IMR-90 (cell line): ENCODE data around the gene SERPIND1. TPM values are rescaled to one million over a fixed set of nuclear protein-coding genes. Genes with fewer than 3 reads are reported as not detected.
"Not testable (repeated sequence)": the region's sequence is repeated elsewhere in the genome, so short reads cannot be mapped to it uniquely, and the experiment has no call there.

Experiments
- ATAC-seq: fragments of 200-7000 bp; cut with Tn5 transposase; 2 replicates; pipeline ENCODE4 v1.9.1; 2020; ENCODE audit warnings: low read depth, mild to moderate bottlenecking, moderate library complexity
- BruUV-seq: library from RNA; stranded (reverse); fragments of 400-500 nt; replicated peaks from 2 replicates; lab custom pipeline; 2021; lab: Mats Ljungman, UMichigan
- CTCF ChIA-PET: fragments of 300-600 bp; formaldehyde crosslinking; extraction: SDS; loops from one replicate; lab custom pipeline; 2021; ENCODE audit warnings: antibody characterized with exemption; lab: Yijun Ruan, JAX
- POLR2A ChIA-PET: fragments of 300-600 bp; sonication (Branson Sonifier 250); formaldehyde crosslinking; loops from one replicate; lab custom pipeline; 2022; ENCODE audit warnings: antibody characterized with exemption; ENCODE audit not compliant: unreplicated experiment; lab: Charles Lee
- DNase-seq: peaks from one replicate; pipeline ENCODE4 v3.0.0; 2013
- H2AFZ ChIP-seq: replicated peaks from 2 replicates; pipeline ENCODE3; 2013; ENCODE audit warnings: low read length, mild to moderate bottlenecking; ENCODE audit not compliant: poor library complexity
- H2AK5ac ChIP-seq: 2 replicates; pipeline ENCODE4 v1.6.1; 2013; ENCODE audit warnings: low read depth, low read length, inconsistent platforms
- H2AK9ac ChIP-seq: replicated peaks from 2 replicates; pipeline ENCODE3; 2013; ENCODE audit warnings: mild to moderate bottlenecking, low read depth, low read length, moderate library complexity; ENCODE audit not compliant: poor library complexity
- H2BK120ac ChIP-seq: 2 replicates; pipeline ENCODE4 v1.6.1; 2013; ENCODE audit warnings: low read depth, low read length, inconsistent platforms
- H2BK15ac ChIP-seq: 3 replicates; pipeline ENCODE4 v1.6.1; 2013; ENCODE audit warnings: low read depth, low read length, inconsistent platforms
- H2BK20ac ChIP-seq: 2 replicates; pipeline ENCODE4 v1.6.1; 2013; ENCODE audit warnings: low read depth, mild to moderate bottlenecking, inconsistent platforms, low read length, moderate library complexity
- H2BK5ac ChIP-seq: 2 replicates; pipeline ENCODE4 v1.6.1; 2013; ENCODE audit warnings: mild to moderate bottlenecking, low read depth, low read length, inconsistent platforms; ENCODE audit not compliant: poor library complexity, severe bottlenecking
- H3K14ac ChIP-seq: replicated peaks from 2 replicates; pipeline ENCODE4 v1.6.1; 2013; ENCODE audit warnings: low read depth, low read length, inconsistent platforms
- H3K18ac ChIP-seq: 2 replicates; pipeline ENCODE4 v1.6.1; 2013; ENCODE audit warnings: low read depth, low read length, control low read depth
- H3K23ac ChIP-seq: 2 replicates; pipeline ENCODE4 v1.6.1; 2013; ENCODE audit warnings: low read depth, low read length, inconsistent platforms
- H3K27ac ChIP-seq: 2 replicates; pipeline ENCODE4 v1.5.1; 2013; ENCODE audit warnings: mild to moderate bottlenecking, control low read depth, low read length; ENCODE audit not compliant: insufficient read depth
- H3K27me3 ChIP-seq: 2 replicates; pipeline ENCODE4 v1.6.1; 2013; ENCODE audit warnings: low read length; ENCODE audit not compliant: control insufficient read depth, insufficient read depth
- H3K36me3 ChIP-seq: 2 replicates; pipeline ENCODE4 v1.6.1; 2013; ENCODE audit warnings: low read length, mixed read lengths; ENCODE audit not compliant: control insufficient read depth, insufficient read depth
- H3K4ac ChIP-seq: 2 replicates; pipeline ENCODE4 v1.6.1; 2013; ENCODE audit warnings: low read depth, low read length, inconsistent platforms
- H3K4me1 ChIP-seq: 2 replicates; pipeline ENCODE4 v1.6.1; 2013; ENCODE audit warnings: low read length, mixed read lengths; ENCODE audit not compliant: control insufficient read depth, insufficient read depth
- H3K4me2 ChIP-seq: 2 replicates; pipeline ENCODE4 v1.6.1; 2013; ENCODE audit warnings: low read depth, mild to moderate bottlenecking, control low read depth, low read length, moderate library complexity
- H3K4me3 ChIP-seq: 2 replicates; pipeline ENCODE4 v1.5.1; 2013; ENCODE audit warnings: low read depth, mild to moderate bottlenecking, control low read depth, low read length, moderate library complexity; ENCODE audit not compliant: insufficient read depth
- H3K56ac ChIP-seq: 2 replicates; pipeline ENCODE4 v1.6.1; 2013; ENCODE audit warnings: low read length, inconsistent platforms; ENCODE audit not compliant: insufficient read depth; ENCODE audit errors: extremely low read depth
- H3K79me1 ChIP-seq, 2 experiments: 2 replicates each; pipeline ENCODE4 v1.6.1; 2013; ENCODE audit warnings: low read length in 2 of 2, inconsistent platforms in 1 of 2, low read depth in 1 of 2
- H3K9ac ChIP-seq: 2 replicates; pipeline ENCODE4 v1.6.1; 2013; ENCODE audit warnings: low read depth, low read length, control low read depth
- H3K9me1 ChIP-seq: 2 replicates; pipeline ENCODE4 v1.6.1; 2013; ENCODE audit warnings: low read length, inconsistent platforms; ENCODE audit not compliant: insufficient read depth
- H3K9me3 ChIP-seq: 2 replicates; pipeline ENCODE4 v1.6.1; 2013; ENCODE audit warnings: low read length; ENCODE audit not compliant: control insufficient read depth, insufficient read depth
- H4K20me1 ChIP-seq: 2 replicates; pipeline ENCODE4 v1.6.1; 2013; ENCODE audit warnings: low read length, inconsistent platforms; ENCODE audit not compliant: insufficient read depth
- H4K5ac ChIP-seq: 2 replicates; pipeline ENCODE4 v1.6.1; 2013; ENCODE audit warnings: mild to moderate bottlenecking, low read depth, low read length, control low read depth
- H4K8ac ChIP-seq, 2 experiments: 2 replicates each; pipeline ENCODE4 v1.6.1; 2013; ENCODE audit warnings: low read depth in 2 of 2, low read length in 2 of 2, control low read depth in 1 of 2, inconsistent platforms in 1 of 2
- H4K91ac ChIP-seq: 2 replicates; pipeline ENCODE4 v1.6.1; 2013; ENCODE audit warnings: low read depth, low read length, inconsistent platforms; ENCODE audit not compliant: insufficient read depth
- WGBS, 2 experiments: methylation state at CpG; one replicate each; pipeline versions ENCODE4 v1.1.5 to v1.1.7; 2013; ENCODE audit warnings: missing lambda C conversion rate in 2 of 2; ENCODE audit not compliant: insufficient read length in 1 of 2; ENCODE audit errors: extremely low coverage in 2 of 2; 5-methylcytosine and 5-hydroxymethylcytosine counted together
- dilution Hi-C: fragments of 300-500 bp; cut with HindIII; formaldehyde crosslinking; loops from one replicate; pipeline ENCODE4 v1.14.3; 2018; ENCODE audit warnings: low sequenced_read_pairs; ENCODE audit not compliant: unreplicated experiment
- in situ Hi-C: fragments of 300-500 bp; cut with MboI; formaldehyde crosslinking; loops from 3 replicates; pipeline ENCODE4 v1.14.3; 2019; ENCODE audit warnings: low sequenced_read_pairs, inconsistent platforms, mixed read lengths
- intact Hi-C: fragments of 100-400 bp; cut with micrococcal nuclease; formaldehyde crosslinking; loops from 2 replicates; pipeline ENCODE4 v1.10.0; 2022
- polyA plus RNA-seq, 3 experiments: library from polyadenylated mRNA; depleted of rRNA; stranded (reverse); fragments of >200 nt; gene quantifications; 2 replicates each; pipeline ENCODE4 v1.2.3, GENCODE V29; 2012; ENCODE audit warnings: low replicate concordance in 1 of 3
- total RNA-seq: library from RNA; depleted of rRNA; stranded (reverse); fragments of >200 nt; gene quantifications from 2 replicates; pipeline ENCODE4 v1.2.3, GENCODE V29; 2012

The SERPIND1 gene
- total and polyA plus RNA-seq, 2 of the 4 experiments (the other 2 are of a cell fraction) = 0.12 TPM; not detected in 1

- H3K9ac ChIP-seq, ATAC-seq, H3K56ac ChIP-seq, H3K79me1 ChIP-seq, H3K23ac ChIP-seq, H2BK20ac ChIP-seq, H4K5ac ChIP-seq, H2AK9ac ChIP-seq, intact Hi-C loops, H3K4me3 ChIP-seq, CTCF ChIA-PET, H2AK5ac ChIP-seq, H3K4me1 ChIP-seq, H3K14ac ChIP-seq, H3K9me1 ChIP-seq, DNase-seq, H3K27me3 ChIP-seq, H2BK15ac ChIP-seq, H4K20me1 ChIP-seq, H3K4ac ChIP-seq, dilution Hi-C loops, H3K9me3 ChIP-seq, H3K27ac ChIP-seq, in situ Hi-C loops, H3K18ac ChIP-seq, H4K8ac ChIP-seq, POLR2A ChIA-PET, BruUV-seq, H2AFZ ChIP-seq, H4K91ac ChIP-seq, H2BK5ac ChIP-seq, H3K4me2 ChIP-seq, H2BK120ac ChIP-seq: not testable (repeated sequence)
- peaks cover 17% of the 10 kb centered on the region for H3K36me3 ChIP-seq
- no CpG with 5 or more reads among the region's 15 CpGs for WGBS, 2 experiments
These were observed 38.4 kb upstream of the SERPIND1 start for GRCh38 chr22:20735356-20736162.

- DNase-seq, dilution Hi-C loops, H3K4me1 ChIP-seq, H3K4me2 ChIP-seq, H4K20me1 ChIP-seq, ATAC-seq, H3K9me3 ChIP-seq, H3K56ac ChIP-seq, H3K4me3 ChIP-seq, BruUV-seq, H3K23ac ChIP-seq, H3K27ac ChIP-seq, intact Hi-C loops, H3K14ac ChIP-seq, CTCF ChIA-PET, H3K18ac ChIP-seq, in situ Hi-C loops, H4K8ac ChIP-seq, POLR2A ChIA-PET, H2BK120ac ChIP-seq, H2BK20ac ChIP-seq, H3K4ac ChIP-seq, H2BK15ac ChIP-seq, H3K9ac ChIP-seq, H2AK5ac ChIP-seq, H3K79me1 ChIP-seq, H3K9me1 ChIP-seq, H4K5ac ChIP-seq, H2BK5ac ChIP-seq, H2AK9ac ChIP-seq, H4K91ac ChIP-seq, H2AFZ ChIP-seq, H3K27me3 ChIP-seq: not testable (repeated sequence)
- peaks cover 22% of the 10 kb centered on the region for H3K36me3 ChIP-seq
- no CpG with 5 or more reads among the region's 3 CpGs for WGBS, 2 experiments
These were observed 37.0 kb upstream of the SERPIND1 start for GRCh38 chr22:20736891-20737290.
